ENCODE results near the gene GDPD2.

GDPD2 gene

DNA sequence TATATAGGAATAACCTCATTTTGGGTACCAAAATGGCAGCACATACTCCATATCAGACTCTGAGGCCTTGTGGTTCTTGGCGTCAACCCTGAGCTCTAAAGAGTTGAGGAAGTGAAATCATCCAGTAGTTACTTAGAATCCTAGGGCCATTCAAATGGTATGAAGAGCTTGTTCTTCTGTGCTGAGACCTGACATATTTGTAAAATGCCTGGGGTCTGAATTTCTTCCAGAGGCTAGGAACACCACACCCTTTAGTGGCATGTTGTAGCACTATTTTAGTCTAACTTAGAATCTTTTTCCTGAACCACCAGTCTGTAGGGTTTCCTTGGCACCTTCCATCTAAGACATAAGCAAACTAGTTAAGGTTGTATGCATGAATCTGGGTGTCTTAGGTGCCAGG is 18.1 kb upstream of the GDPD2 start:
- no peak for TF ChIP-seq CTCF (IDR thresholded peaks at IDR 0.05; ENCODE audit: poor library complexity, severe bottlenecking)
- DNase-seq (ENCODE audit: low spot score) = no peak
- Histone ChIP-seq H3K4me3 (ENCODE audit: severe bottlenecking) (no peak overlapping the region), H3K36me3 (ENCODE audit: low read depth) (peaks cover 21% of the 10 kb centered on the region), H3K27ac (ENCODE audit: poor library complexity, severe bottlenecking) (no peak overlapping the region), H3K27me3 (ENCODE audit: insufficient read depth, poor library complexity, severe bottlenecking) (no peaks in the 10 kb centered on the region), H3K4me1 (ENCODE audit: insufficient read depth, poor library complexity, severe bottlenecking) (no peaks in the 10 kb centered on the region), H3K9me3 (ENCODE audit: severe bottlenecking) (no peaks in the 10 kb centered on the region)
- no peak for ATAC-seq (ENCODE audit: low read depth)

DNA sequence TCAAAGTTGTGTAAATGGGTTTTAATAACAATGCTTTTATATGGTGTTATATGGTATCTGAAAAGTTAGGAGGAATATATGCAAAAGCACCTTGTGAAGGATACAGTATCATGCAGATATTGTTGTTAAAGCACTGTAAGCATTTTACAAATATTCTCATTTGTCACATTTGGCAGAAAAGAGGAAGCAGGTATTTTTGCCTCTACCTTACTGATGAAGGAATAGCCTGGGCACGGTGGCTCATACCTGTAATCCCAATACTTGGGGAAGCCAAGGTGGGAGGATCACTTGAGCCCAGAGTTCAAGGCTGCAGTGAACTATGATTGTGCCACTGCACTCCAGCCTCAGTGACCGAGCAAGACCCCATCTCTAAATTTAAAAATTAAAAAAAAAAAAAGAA is 12.2 kb upstream of the GDPD2 start:
- TF ChIP-seq CTCF (IDR thresholded peaks at IDR 0.05; ENCODE audit: poor library complexity, severe bottlenecking) = no peak
- Histone ChIP-seq H3K4me1 (ENCODE audit: insufficient read depth, poor library complexity, severe bottlenecking) (no peaks in the 10 kb centered on the region), H3K36me3 (ENCODE audit: low read depth) (peaks cover 3% of the 10 kb centered on the region; the same call in 1 of the 2 replicates), H3K4me3 (ENCODE audit: severe bottlenecking) (no peak overlapping the region), H3K27me3 (ENCODE audit: insufficient read depth, poor library complexity, severe bottlenecking) (no peaks in the 10 kb centered on the region), H3K27ac (ENCODE audit: poor library complexity, severe bottlenecking) (no peak overlapping the region), H3K9me3 (ENCODE audit: severe bottlenecking) (no peaks in the 10 kb centered on the region)
- ATAC-seq (ENCODE audit: low read depth) = no peak
- no peak for DNase-seq (ENCODE audit: low spot score)

GRCh38 chrX:70411475-70411874 is 11.6 kb upstream of the GDPD2 start:
- no peak overlapping the region for H3K27ac ChIP-seq (ENCODE audit: poor library complexity, severe bottlenecking)
- no peak for DNase-seq (ENCODE audit: low spot score)
- H3K9me3 ChIP-seq (ENCODE audit: severe bottlenecking) = no peaks in the 10 kb centered on the region
- no peaks in the 10 kb centered on the region for H3K4me1 ChIP-seq (ENCODE audit: insufficient read depth, poor library complexity, severe bottlenecking)
- H3K4me3 ChIP-seq (ENCODE audit: severe bottlenecking) = no peak overlapping the region
- H3K27me3 ChIP-seq (ENCODE audit: insufficient read depth, poor library complexity, severe bottlenecking) = no peaks in the 10 kb centered on the region
- no peak for ATAC-seq (ENCODE audit: low read depth)
- peaks cover 3% of the 10 kb centered on the region; the same call in 1 of the 2 replicates for H3K36me3 ChIP-seq (ENCODE audit: low read depth)
- no peak for TF ChIP-seq CTCF (IDR thresholded peaks at IDR 0.05; ENCODE audit: poor library complexity, severe bottlenecking)

DNA sequence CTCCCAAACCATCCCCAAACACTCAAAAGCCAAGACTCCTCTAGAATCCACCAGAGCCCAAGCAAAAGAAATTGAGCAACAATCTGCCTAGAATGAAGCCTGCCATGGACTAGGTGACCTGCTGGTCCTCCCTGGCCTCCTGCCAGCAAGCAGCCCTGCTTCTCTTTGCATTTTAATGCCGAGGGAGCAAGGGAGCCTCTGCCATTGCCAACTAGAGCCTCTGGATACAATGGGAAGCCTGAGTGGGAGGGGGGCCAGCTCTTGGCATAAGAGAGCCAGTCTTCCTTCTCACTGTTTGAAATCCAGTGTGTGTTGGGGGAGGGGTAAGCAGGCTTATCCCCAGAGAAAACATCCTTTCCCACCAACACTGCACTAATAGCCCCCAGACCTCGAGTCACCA is 1.5 kb upstream of the GDPD2 start:
- DNase-seq (ENCODE audit: low spot score) (no peak), ATAC-seq (ENCODE audit: low read depth) (no peak)
- Histone ChIP-seq H3K9me3 (ENCODE audit: severe bottlenecking) (no peaks in the 10 kb centered on the region), H3K36me3 (ENCODE audit: low read depth) (no peaks in the 10 kb centered on the region), H3K27me3 (ENCODE audit: insufficient read depth, poor library complexity, severe bottlenecking) (no peaks in the 10 kb centered on the region), H3K4me3 (ENCODE audit: severe bottlenecking) (no peak overlapping the region), H3K4me1 (ENCODE audit: insufficient read depth, poor library complexity, severe bottlenecking) (no peaks in the 10 kb centered on the region), H3K27ac (ENCODE audit: poor library complexity, severe bottlenecking) (no peak overlapping the region)
- no peak for TF ChIP-seq CTCF (IDR thresholded peaks at IDR 0.05; ENCODE audit: poor library complexity, severe bottlenecking)

GRCh38 chrX:70423936-70424675 is 992 bp downstream of the GDPD2 start:
- no peaks in the 10 kb centered on the region for H3K27me3 ChIP-seq (ENCODE audit: insufficient read depth, poor library complexity, severe bottlenecking)
- no peak overlapping the region for H3K4me3 ChIP-seq (ENCODE audit: severe bottlenecking)
- no peak for TF ChIP-seq CTCF (IDR thresholded peaks at IDR 0.05; ENCODE audit: poor library complexity, severe bottlenecking)

More at GRCh38 chrX:70423936-70424675, 992 bp downstream of the GDPD2 start:
- Histone ChIP-seq H3K36me3 (ENCODE audit: low read depth) (no peaks in the 10 kb centered on the region), H3K9me3 (ENCODE audit: severe bottlenecking) (no peaks in the 10 kb centered on the region), H3K27ac (ENCODE audit: poor library complexity, severe bottlenecking) (no peak overlapping the region), H3K4me1 (ENCODE audit: insufficient read depth, poor library complexity, severe bottlenecking) (no peaks in the 10 kb centered on the region)
- ATAC-seq (ENCODE audit: low read depth) (peak; percentile 20; the same call in 2 of the 3 replicates), DNase-seq (ENCODE audit: low spot score) (no peak)

All from RWPE2 (cell line).